ENCODE results near the gene GUCY1B1.
"Not testable (repeated sequence)": the region's sequence is repeated elsewhere in the genome, so short reads cannot be mapped to it uniquely, and the experiment has no call there.

Gene GUCY1B1

GRCh38 chr4:155762334-155762733 lies 3.5 kb downstream of the GUCY1B1 start:
- DNase-seq: no peak

GRCh38 chr4:155763551-155763950 lies 4.7 kb downstream of the GUCY1B1 start:
- no peak for DNase-seq

GRCh38 chr4:155765149-155765548 lies 6.3 kb downstream of the GUCY1B1 start:
- no peak for DNase-seq

- peak in 1 of 2 experiments; percentile 33 for DNase-seq
Observed at GRCh38 chr4:155766622-155767021, 7.8 kb downstream of the GUCY1B1 start.

GRCh38 chr4:155768370-155768769 lies 9.5 kb downstream of the GUCY1B1 start:
- no peak for DNase-seq

GRCh38 chr4:155769090-155769489 lies 10.3 kb downstream of the GUCY1B1 start:
- no peak for DNase-seq

- DNase-seq: no peak
Observed at GRCh38 chr4:155772459-155773195, 13.8 kb downstream of the GUCY1B1 start.

GRCh38 chr4:155773196-155773800 lies 14.5 kb downstream of the GUCY1B1 start:
- DNase-seq: no peak

- DNase-seq: no peak
Observed at GRCh38 chr4:155774033-155774432, 15.2 kb downstream of the GUCY1B1 start.

- no peak for DNase-seq
Observed at GRCh38 chr4:155777971-155778735, 19.3 kb downstream of the GUCY1B1 start.

GRCh38 chr4:155780775-155781174 lies 22.0 kb downstream of the GUCY1B1 start:
- DNase-seq: no peak

- DNase-seq: no peak
Observed at GRCh38 chr4:155781249-155781831, 22.5 kb downstream of the GUCY1B1 start.

- DNase-seq: no peak
Observed at GRCh38 chr4:155784637-155785036, 25.8 kb downstream of the GUCY1B1 start.

- DNase-seq: no peak
Observed at GRCh38 chr4:155785828-155786227, 27.0 kb downstream of the GUCY1B1 start.

GRCh38 chr4:155787113-155787710 lies 28.4 kb downstream of the GUCY1B1 start:
- peak; percentile 8 to 17 for DNase-seq

- DNase-seq: no peak
Observed at GRCh38 chr4:155789391-155789790, 30.6 kb downstream of the GUCY1B1 start.

GRCh38 chr4:155789982-155790381 lies 31.2 kb downstream of the GUCY1B1 start:
- DNase-seq: no peak

- DNase-seq: no peak
Observed at GRCh38 chr4:155794589-155795236, 35.9 kb downstream of the GUCY1B1 start.

GRCh38 chr4:155795991-155796390 lies 37.2 kb downstream of the GUCY1B1 start:
- DNase-seq: no peak

- DNase-seq: not testable (repeated sequence)
Observed at GRCh38 chr4:155797581-155797980, 38.8 kb downstream of the GUCY1B1 start.

- no peak for DNase-seq
Observed at GRCh38 chr4:155799116-155799793, 40.4 kb downstream of the GUCY1B1 start.

GRCh38 chr4:155799794-155800123 lies 40.9 kb downstream of the GUCY1B1 start:
- no peak for DNase-seq
